GM19035 (cell line): ENCODE measurements around the gene CD2AP.
"Not testable (repeated sequence)": the region's sequence is repeated elsewhere in the genome, so short reads cannot be mapped to it uniquely, and the experiment has no call there.

ENCODE experiments used
- ATAC-seq: cut with Tn5 transposase; IDR thresholded peaks from one replicate; pipeline ENCODE4 v1.9.1; 2021; ENCODE audit not compliant: unreplicated experiment

CD2AP gene

GRCh38 chr6:47477497-47478232 is at the start of gene CD2AP:
TSS of gene CD2AP (plus strand) at chr6:47477789. CDS start at chr6:47478245, 456 bp downstream.
- ATAC-seq, result peak; percentile 77

- no peak for ATAC-seq
Measured at GRCh38 chr6:47428288-47428687, 49.3 kb upstream of the CD2AP start.

GRCh38 chr6:47428746-47429664 is 48.6 kb upstream of the CD2AP start:
- ATAC-seq, result no peak

- no peak for ATAC-seq
Measured at GRCh38 chr6:47434372-47435253, 43.0 kb upstream of the CD2AP start.

GRCh38 chr6:47435254-47435612 is 42.4 kb upstream of the CD2AP start:
- no peak for ATAC-seq

GRCh38 chr6:47437592-47437991 is 40.0 kb upstream of the CD2AP start:
- ATAC-seq, result peak; percentile 52

GRCh38 chr6:47438481-47439347 is 38.9 kb upstream of the CD2AP start:
- peak; percentile 82 for ATAC-seq

GRCh38 chr6:47439348-47439668 is 38.3 kb upstream of the CD2AP start:
- ATAC-seq, result peak; percentile 34

GRCh38 chr6:47440719-47441118 is 36.9 kb upstream of the CD2AP start:
- ATAC-seq, result peak; percentile 66

GRCh38 chr6:47444964-47445363 is 32.6 kb upstream of the CD2AP start:
- ATAC-seq, result not testable (repeated sequence)

- ATAC-seq, result no peak
Measured at GRCh38 chr6:47446669-47447330, 30.8 kb upstream of the CD2AP start.

GRCh38 chr6:47447722-47448121 is 29.9 kb upstream of the CD2AP start:
- ATAC-seq, result no peak

- no peak for ATAC-seq
Measured at GRCh38 chr6:47451162-47451561, 26.4 kb upstream of the CD2AP start.

GRCh38 chr6:47452899-47453298 is 24.7 kb upstream of the CD2AP start:
- no peak for ATAC-seq

- no peak for ATAC-seq
Measured at GRCh38 chr6:47453372-47453936, 24.1 kb upstream of the CD2AP start.

- ATAC-seq, result no peak
Measured at GRCh38 chr6:47454713-47455396, 22.7 kb upstream of the CD2AP start.

GRCh38 chr6:47455533-47456209 is 21.9 kb upstream of the CD2AP start:
- ATAC-seq, result peak; percentile 82

- ATAC-seq, result no peak
Measured at GRCh38 chr6:47456536-47456975, 21.0 kb upstream of the CD2AP start.
